ENCODE results near the gene COMMD9.

The COMMD9 gene

DNA sequence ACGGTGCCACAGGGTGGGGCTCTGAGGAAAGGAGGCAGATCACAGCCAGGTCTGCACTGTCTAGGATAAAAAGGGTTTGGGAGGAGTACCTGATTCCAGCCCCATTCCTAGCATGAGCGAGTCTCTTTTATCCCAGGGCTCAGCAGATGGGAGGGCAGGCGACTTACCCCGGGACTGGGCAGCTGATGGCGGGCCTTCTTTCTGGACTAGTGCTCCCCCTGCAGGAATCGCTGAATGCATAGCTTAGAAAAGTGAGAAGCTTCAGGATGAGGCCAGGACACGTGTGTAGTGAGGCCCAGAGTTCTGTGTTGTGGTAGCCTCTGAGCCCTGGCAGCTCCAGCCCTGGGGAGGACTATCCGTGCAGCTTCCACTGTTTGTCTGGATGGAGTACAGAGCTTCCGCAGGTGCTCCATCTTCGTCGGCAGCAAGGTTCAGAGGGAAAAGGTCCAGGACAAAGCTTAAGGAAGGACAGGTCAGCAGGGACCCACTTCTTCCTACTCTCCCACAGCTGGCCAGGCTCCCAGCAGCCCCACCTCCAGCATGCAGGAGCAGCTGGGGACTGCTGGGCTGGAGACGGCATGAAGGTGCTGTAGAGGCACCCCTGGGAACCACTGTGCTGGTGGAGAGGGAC, 30.4 kb downstream of the COMMD9 start:
- ChIA-PET CTCF (interaction anchor here (0.7 to 6.1 kb wide), 19 partner anchors 9 to 648 kb away, joined by 3 to 58 read pairs (median 5); partner anchors contain the start of gene FJX1), POLR2A (no interaction called here)
- no peaks in the 10 kb centered on the region for H3K36me3 ChIP-seq (ENCODE audit: control insufficient read depth in 4 of 4, insufficient read depth in 4 of 4, low read length in 3 of 4)
- H3K9me3 ChIP-seq (ENCODE audit: control extremely low read depth in 1 of 5, control insufficient read depth in 4 of 5, insufficient read depth in 2 of 5, low read depth in 1 of 5, low read length in 4 of 5): peaks cover 0 to 5% (median 3%) of the 10 kb centered on the region in 5 experiments
- H3K27me3 ChIP-seq (replicated peaks in 2 of 5; ENCODE audit: control insufficient read depth in 4 of 5, insufficient read depth in 5 of 5, low read length in 4 of 5): peaks cover 0 to 54% (median 7%) of the 10 kb centered on the region in 5 experiments
- peak; percentile 48 to 70 (median 68) for DNase-seq
- H3K4me1 ChIP-seq (ENCODE audit: control extremely low read depth in 1 of 4, control insufficient read depth in 4 of 4, insufficient read depth in 4 of 4, low read length in 3 of 4): peaks cover 0 to 3% (median 0%) of the 10 kb centered on the region in 4 experiments
- WGBS (ENCODE audit: insufficient coverage): 20% methylated on average over 6 of the region's 12 CpGs
- no peak overlapping the region for H3K4me3 ChIP-seq (ENCODE audit: control insufficient read depth in 1 of 7, extremely low read depth in 1 of 7, insufficient read depth in 4 of 7, low read depth in 2 of 7, low read length in 6 of 7)
- H3K27ac ChIP-seq (ENCODE audit: insufficient read depth in 1 of 2, low read depth in 1 of 2, low read length in 2 of 2, poor library complexity in 1 of 2, severe bottlenecking in 2 of 2): no peak overlapping the region

DNA sequence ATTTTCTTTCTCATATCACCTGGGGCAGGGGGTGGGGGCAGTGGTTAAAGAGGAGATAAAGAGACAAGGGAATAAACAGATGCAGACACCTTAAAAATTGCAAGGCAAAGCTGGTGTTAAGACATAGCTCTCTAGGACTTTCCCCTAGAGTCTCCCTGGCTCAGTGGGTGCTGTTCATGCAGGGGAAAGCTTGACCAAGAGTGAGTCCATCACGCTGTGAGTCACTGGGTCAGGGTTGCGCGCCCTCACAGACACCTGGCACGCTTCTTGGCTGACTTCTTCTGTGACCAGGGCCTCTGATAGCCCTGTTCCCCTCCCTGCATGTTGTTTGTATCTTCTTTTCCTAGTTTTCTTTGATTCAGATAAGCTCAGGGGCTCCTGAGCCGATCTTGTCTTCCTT, 31.9 kb downstream of the COMMD9 start:
- 100% methylated on average over 2 of the region's 5 CpGs for whole genome bisulfite sequencing (ENCODE audit: insufficient coverage)
- Histone ChIP-seq H3K27ac (ENCODE audit: insufficient read depth in 1 of 2, low read depth in 1 of 2, low read length in 2 of 2, poor library complexity in 1 of 2, severe bottlenecking in 2 of 2) (no peak overlapping the region), H3K9me3 (ENCODE audit: control extremely low read depth in 1 of 5, control insufficient read depth in 4 of 5, insufficient read depth in 2 of 5, low read depth in 1 of 5, low read length in 4 of 5) (peaks cover 0 to 5% (median 3%) of the 10 kb centered on the region in 5 experiments), H3K27me3 (replicated peaks in 2 of 5; ENCODE audit: control insufficient read depth in 4 of 5, insufficient read depth in 5 of 5, low read length in 4 of 5) (peaks cover 0 to 46% (median 7%) of the 10 kb centered on the region in 5 experiments), H3K4me1 (ENCODE audit: control extremely low read depth in 1 of 4, control insufficient read depth in 4 of 4, insufficient read depth in 4 of 4, low read length in 3 of 4) (peaks cover 0 to 3% (median 0%) of the 10 kb centered on the region in 4 experiments), H3K36me3 (ENCODE audit: control insufficient read depth in 4 of 4, insufficient read depth in 4 of 4, low read length in 3 of 4) (no peaks in the 10 kb centered on the region), H3K4me3 (ENCODE audit: control insufficient read depth in 1 of 7, extremely low read depth in 1 of 7, insufficient read depth in 4 of 7, low read depth in 2 of 7, low read length in 6 of 7) (no peak overlapping the region)
- ChIA-PET POLR2A (no interaction called here), CTCF (interaction anchor here (0.7 to 6.1 kb wide), 13 partner anchors 8 to 641 kb away, joined by 3 to 58 read pairs (median 4); no protein-coding TSS in a partner anchor)
- DNase-seq: no peak

DNA sequence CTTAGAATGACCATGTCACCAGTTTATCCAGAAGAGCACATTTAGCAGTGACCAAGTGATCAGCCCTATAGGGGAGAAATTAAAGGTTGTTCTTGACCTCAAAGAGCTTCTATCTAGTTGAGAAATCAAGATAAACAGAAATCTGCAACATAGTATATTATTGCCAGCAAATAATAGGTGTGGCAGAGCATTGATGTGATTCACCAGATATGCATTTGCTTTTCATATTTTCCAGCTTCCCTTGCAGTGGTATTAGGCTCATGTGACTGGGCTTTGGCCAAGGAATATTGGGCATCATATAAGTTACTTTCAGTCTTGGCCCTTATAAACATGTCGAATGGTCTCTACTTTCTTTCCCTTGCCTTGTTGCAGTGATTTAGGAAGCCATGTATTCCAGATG, 34.5 kb downstream of the COMMD9 start:
- peaks cover 0 to 3% (median 0%) of the 10 kb centered on the region in 4 experiments for H3K4me1 ChIP-seq (ENCODE audit: control extremely low read depth in 1 of 4, control insufficient read depth in 4 of 4, insufficient read depth in 4 of 4, low read length in 3 of 4)
- peaks cover 0 to 34% (median 3%) of the 10 kb centered on the region in 5 experiments for H3K27me3 ChIP-seq (replicated peaks in 2 of 5; ENCODE audit: control insufficient read depth in 4 of 5, insufficient read depth in 5 of 5, low read length in 4 of 5)
- no peak for DNase-seq
- H3K4me3 ChIP-seq (ENCODE audit: control insufficient read depth in 1 of 7, extremely low read depth in 1 of 7, insufficient read depth in 4 of 7, low read depth in 2 of 7, low read length in 6 of 7): no peak overlapping the region
- H3K9me3 ChIP-seq (ENCODE audit: control extremely low read depth in 1 of 5, control insufficient read depth in 4 of 5, insufficient read depth in 2 of 5, low read depth in 1 of 5, low read length in 4 of 5): peaks cover 0 to 16% (median 5%) of the 10 kb centered on the region in 5 experiments
- CTCF ChIA-PET: interaction anchor here (1.1 to 1.3 kb wide), 2 partner anchors 11 to 12 kb away, joined by 3 to 4 read pairs; no protein-coding TSS in a partner anchor
- no peaks in the 10 kb centered on the region for H3K36me3 ChIP-seq (ENCODE audit: control insufficient read depth in 4 of 4, insufficient read depth in 4 of 4, low read length in 3 of 4)
- 90% methylated on average over 1 of the region's 1 CpG for WGBS (ENCODE audit: insufficient coverage)
- no peak overlapping the region for H3K27ac ChIP-seq (ENCODE audit: insufficient read depth in 1 of 2, low read depth in 1 of 2, low read length in 2 of 2, poor library complexity in 1 of 2, severe bottlenecking in 2 of 2)
- POLR2A ChIA-PET: no interaction called here

DNA sequence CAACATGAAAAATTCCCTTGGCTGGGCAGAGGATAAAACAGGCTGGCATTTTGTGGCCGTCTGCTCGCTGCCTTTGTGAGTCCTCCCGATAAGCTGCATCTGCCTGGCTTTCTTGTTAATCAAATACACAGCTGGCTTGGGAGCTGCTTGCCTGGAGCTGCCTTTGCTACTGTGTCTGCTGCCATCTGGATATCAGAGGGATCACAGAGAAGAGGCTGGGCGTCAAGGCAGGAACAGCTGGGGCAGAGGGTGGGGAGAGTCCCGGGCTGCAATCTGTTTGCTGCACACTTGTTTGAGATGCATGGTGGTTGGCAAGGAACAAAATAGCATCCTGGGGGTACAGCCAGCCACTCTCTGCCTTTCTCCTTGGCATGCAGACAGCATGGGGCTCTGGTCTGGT, 36.0 kb downstream of the COMMD9 start:
- Histone ChIP-seq H3K9me3 (ENCODE audit: control extremely low read depth in 1 of 5, control insufficient read depth in 4 of 5, insufficient read depth in 2 of 5, low read depth in 1 of 5, low read length in 4 of 5) (peaks cover 0 to 16% (median 5%) of the 10 kb centered on the region in 5 experiments), H3K27me3 (replicated peaks in 2 of 5; ENCODE audit: control insufficient read depth in 4 of 5, insufficient read depth in 5 of 5, low read length in 4 of 5) (peaks cover 0 to 29% (median 6%) of the 10 kb centered on the region in 5 experiments), H3K36me3 (ENCODE audit: control insufficient read depth in 4 of 4, insufficient read depth in 4 of 4, low read length in 3 of 4) (no peaks in the 10 kb centered on the region), H3K4me3 (ENCODE audit: control insufficient read depth in 1 of 7, extremely low read depth in 1 of 7, insufficient read depth in 4 of 7, low read depth in 2 of 7, low read length in 6 of 7) (no peak overlapping the region), H3K27ac (ENCODE audit: insufficient read depth in 1 of 2, low read depth in 1 of 2, low read length in 2 of 2, poor library complexity in 1 of 2, severe bottlenecking in 2 of 2) (no peak overlapping the region), H3K4me1 (ENCODE audit: control extremely low read depth in 1 of 4, control insufficient read depth in 4 of 4, insufficient read depth in 4 of 4, low read length in 3 of 4) (no peaks in the 10 kb centered on the region)
- POLR2A ChIA-PET: no interaction called here
- WGBS (ENCODE audit: insufficient coverage): 74% methylated on average over 5 of the region's 5 CpGs
- peak in 1 of 3 donors; percentile 27 for DNase-seq
- CTCF ChIA-PET: interaction anchor here (2.4 kb wide), 1 partner anchor 14 kb away, joined by 7 read pairs; no protein-coding TSS in a partner anchor

GRCh38 chr11:36251823-36252222, 37.4 kb downstream of the COMMD9 start:
- no peak overlapping the region for H3K27ac ChIP-seq (ENCODE audit: insufficient read depth in 1 of 2, low read depth in 1 of 2, low read length in 2 of 2, poor library complexity in 1 of 2, severe bottlenecking in 2 of 2)
- no peak for DNase-seq
- ChIA-PET POLR2A (no interaction called here), CTCF (interaction anchor here (2.4 kb wide), 1 partner anchor 16 kb away, joined by 7 read pairs; no protein-coding TSS in a partner anchor)
- no peaks in the 10 kb centered on the region for H3K4me1 ChIP-seq (ENCODE audit: control extremely low read depth in 1 of 4, control insufficient read depth in 4 of 4, insufficient read depth in 4 of 4, low read length in 3 of 4)
- H3K27me3 ChIP-seq (replicated peaks in 2 of 5; ENCODE audit: control insufficient read depth in 4 of 5, insufficient read depth in 5 of 5, low read length in 4 of 5): peaks cover 4 to 26% (median 11%) of the 10 kb centered on the region in 5 experiments
- WGBS (ENCODE audit: insufficient coverage): 92% methylated on average over 2 of the region's 2 CpGs
- no peak overlapping the region for H3K4me3 ChIP-seq (ENCODE audit: control insufficient read depth in 1 of 7, extremely low read depth in 1 of 7, insufficient read depth in 4 of 7, low read depth in 2 of 7, low read length in 6 of 7)
- H3K9me3 ChIP-seq (ENCODE audit: control extremely low read depth in 1 of 5, control insufficient read depth in 4 of 5, insufficient read depth in 2 of 5, low read depth in 1 of 5, low read length in 4 of 5): peaks cover 0 to 16% (median 5%) of the 10 kb centered on the region in 5 experiments
- no peaks in the 10 kb centered on the region for H3K36me3 ChIP-seq (ENCODE audit: control insufficient read depth in 4 of 4, insufficient read depth in 4 of 4, low read length in 3 of 4)

DNA sequence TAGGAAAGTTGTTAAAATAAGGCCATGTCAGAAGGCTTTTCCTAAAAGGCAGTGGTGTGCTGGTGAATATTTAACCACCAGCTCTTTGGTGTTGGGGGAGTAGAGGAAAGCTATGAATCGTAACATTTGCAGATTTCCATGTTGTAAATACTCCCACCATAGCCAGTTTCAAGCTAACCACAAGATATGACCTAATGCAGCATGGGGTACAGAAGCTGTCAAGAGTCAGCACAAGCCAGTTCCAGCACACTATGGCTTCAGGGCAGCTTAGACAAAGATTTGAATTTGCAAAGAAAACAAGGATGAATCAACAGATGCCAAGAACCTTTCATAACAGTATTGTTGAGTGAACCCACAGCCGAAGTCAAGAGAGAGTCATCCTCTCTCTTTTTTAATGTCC, 40.0 kb downstream of the COMMD9 start:
- no peak overlapping the region for H3K27ac ChIP-seq (ENCODE audit: insufficient read depth in 1 of 2, low read depth in 1 of 2, low read length in 2 of 2, poor library complexity in 1 of 2, severe bottlenecking in 2 of 2)

GRCh38 chr11:36248436-36248835, 40.8 kb downstream of the COMMD9 start:
- POLR2A ChIA-PET: no interaction called here
- Histone ChIP-seq H3K36me3 (ENCODE audit: control insufficient read depth in 4 of 4, insufficient read depth in 4 of 4, low read length in 3 of 4) (no peaks in the 10 kb centered on the region), H3K27ac (ENCODE audit: insufficient read depth in 1 of 2, low read depth in 1 of 2, low read length in 2 of 2, poor library complexity in 1 of 2, severe bottlenecking in 2 of 2) (no peak overlapping the region), H3K4me1 (ENCODE audit: control extremely low read depth in 1 of 4, control insufficient read depth in 4 of 4, insufficient read depth in 4 of 4, low read length in 3 of 4) (no peaks in the 10 kb centered on the region), H3K27me3 (replicated peaks in 2 of 5; ENCODE audit: control insufficient read depth in 4 of 5, insufficient read depth in 5 of 5, low read length in 4 of 5) (peaks cover 4 to 22% (median 13%) of the 10 kb centered on the region in 5 experiments), H3K4me3 (ENCODE audit: control insufficient read depth in 1 of 7, extremely low read depth in 1 of 7, insufficient read depth in 4 of 7, low read depth in 2 of 7, low read length in 6 of 7) (no peak overlapping the region), H3K9me3 (ENCODE audit: control extremely low read depth in 1 of 5, control insufficient read depth in 4 of 5, insufficient read depth in 2 of 5, low read depth in 1 of 5, low read length in 4 of 5) (peaks cover 0 to 12% (median 4%) of the 10 kb centered on the region in 5 experiments)
- WGBS (ENCODE audit: insufficient coverage): 100% methylated on average over 1 of the region's 4 CpGs
- no peak for DNase-seq
- CTCF ChIA-PET: interaction anchor here (1.0 to 1.9 kb wide), 4 partner anchors 9 to 18 kb away, joined by 3 to 8 read pairs (median 4); no protein-coding TSS in a partner anchor

More for the DNA sequence above, 40.0 kb downstream of the COMMD9 start:
- POLR2A ChIA-PET: interaction anchor here (0.5 to 0.6 kb wide), 2 partner anchors 45 to 379 kb away, joined by 4 to 5 read pairs; no protein-coding TSS in a partner anchor
- peaks cover 4 to 22% (median 13%) of the 10 kb centered on the region in 5 experiments for H3K27me3 ChIP-seq (replicated peaks in 2 of 5; ENCODE audit: control insufficient read depth in 4 of 5, insufficient read depth in 5 of 5, low read length in 4 of 5)
- H3K36me3 ChIP-seq (ENCODE audit: control insufficient read depth in 4 of 4, insufficient read depth in 4 of 4, low read length in 3 of 4): no peaks in the 10 kb centered on the region
- CTCF ChIA-PET: interaction anchor here (1.0 to 1.9 kb wide), 5 partner anchors 8 to 17 kb away, joined by 3 to 8 read pairs (median 4); no protein-coding TSS in a partner anchor
- H3K9me3 ChIP-seq (ENCODE audit: control extremely low read depth in 1 of 5, control insufficient read depth in 4 of 5, insufficient read depth in 2 of 5, low read depth in 1 of 5, low read length in 4 of 5): peaks cover 0 to 12% (median 4%) of the 10 kb centered on the region in 5 experiments
- H3K4me3 ChIP-seq (ENCODE audit: control insufficient read depth in 1 of 7, extremely low read depth in 1 of 7, insufficient read depth in 4 of 7, low read depth in 2 of 7, low read length in 6 of 7): no peak overlapping the region
- H3K4me1 ChIP-seq (ENCODE audit: control extremely low read depth in 1 of 4, control insufficient read depth in 4 of 4, insufficient read depth in 4 of 4, low read length in 3 of 4): no peaks in the 10 kb centered on the region
- no peak for DNase-seq
- 100% methylated on average over 1 of the region's 2 CpGs for WGBS (ENCODE audit: insufficient coverage)

Data from common myeloid progenitor, CD34-positive (primary cell).